GM23248 (cell line): ENCODE results near the gene MAP3K5. TPM values are rescaled to one million over a fixed set of nuclear protein-coding genes. Genes with fewer than 3 reads are reported as not detected.

Source experiments
- DNase-seq: peaks from one replicate; pipeline ENCODE4 v3.0.0-alpha.2; 2015
- H2AFZ ChIP-seq: fragments of 200-600 bp; sonication (generic); 2 replicates; pipeline ENCODE4 v1.6.1; 2016; ENCODE audit warnings: antibody characterized with exemption
- H3F3A ChIP-seq: fragments of 200-600 bp; sonication (generic); 2 replicates; pipeline ENCODE4 v1.6.1; 2016; ENCODE audit warnings: mild to moderate bottlenecking, antibody characterized with exemption, mixed run types; ENCODE audit not compliant: insufficient read depth
- H3K27ac ChIP-seq: fragments of 200-600 bp; sonication (generic); 2 replicates; pipeline ENCODE4 v1.5.1; 2016; ENCODE audit warnings: mild to moderate bottlenecking
- H3K27me3 ChIP-seq: fragments of 200-600 bp; sonication (generic); replicated peaks from 2 replicates; pipeline ENCODE4 v1.6.1; 2016; ENCODE audit warnings: mild to moderate bottlenecking; ENCODE audit not compliant: insufficient read depth
- H3K36me3 ChIP-seq: fragments of 200-600 bp; sonication (generic); 2 replicates; pipeline ENCODE4 v1.6.1; 2016; ENCODE audit warnings: low read depth, mild to moderate bottlenecking
- H3K4me1 ChIP-seq: fragments of 200-600 bp; sonication (generic); 2 replicates; pipeline ENCODE4 v1.6.1; 2016; ENCODE audit warnings: mild to moderate bottlenecking; ENCODE audit not compliant: insufficient read depth
- H3K4me2 ChIP-seq: fragments of 200-600 bp; sonication (generic); one replicate; pipeline ENCODE4 v1.6.1; 2016; ENCODE audit warnings: mild to moderate bottlenecking; ENCODE audit not compliant: unreplicated experiment
- H3K4me3 ChIP-seq: fragments of 200-600 bp; sonication (generic); 2 replicates; pipeline ENCODE4 v1.5.1; 2016; ENCODE audit warnings: mild to moderate bottlenecking
- H3K79me2 ChIP-seq: fragments of 200-600 bp; sonication (generic); 2 replicates; pipeline ENCODE4 v1.6.1; 2016; ENCODE audit warnings: mild to moderate bottlenecking; ENCODE audit not compliant: insufficient read depth
- H3K9ac ChIP-seq: fragments of 200-600 bp; sonication (generic); 2 replicates; pipeline ENCODE4 v1.6.1; 2016; ENCODE audit warnings: mild to moderate bottlenecking
- H3K9me2 ChIP-seq: fragments of 200-600 bp; sonication (generic); 2 replicates; pipeline ENCODE4 v1.6.1; 2016; ENCODE audit warnings: mixed run types, mild to moderate bottlenecking, moderate library complexity; ENCODE audit not compliant: insufficient read depth
- H3K9me3 ChIP-seq: fragments of 200-600 bp; sonication (generic); one replicate; pipeline ENCODE4 v1.6.1; 2017; ENCODE audit warnings: low read depth
- H4K20me1 ChIP-seq: fragments of 200-600 bp; sonication (generic); 2 replicates; pipeline ENCODE4 v1.6.0; 2016; ENCODE audit not compliant: insufficient read depth
- EZH2 ChIP-seq: fragments of 200-600 bp; sonication (generic); IDR thresholded peaks from 2 replicates; pipeline ENCODE4 v1.6.1; 2018; ENCODE audit warnings: antibody characterized with exemption, mild to moderate bottlenecking; ENCODE audit not compliant: insufficient read depth, poor library complexity, severe bottlenecking
- EZH2phosphoT487 ChIP-seq: fragments of 200-600 bp; sonication (generic); IDR thresholded peaks from 2 replicates; pipeline ENCODE4 v1.6.1; 2018; ENCODE audit warnings: antibody characterized with exemption, moderate library complexity, mild to moderate bottlenecking, low read depth; ENCODE audit not compliant: insufficient read depth
- WGBS, 2 experiments: methylation state at CpG; one replicate each; pipeline ENCODE4 v1.1.6; 2015 to 2017; ENCODE audit warnings: low lambda C conversion rate in 2 of 2, low coverage in 1 of 2; ENCODE audit errors: missing lambda C conversion rate in 2 of 2; 5-methylcytosine and 5-hydroxymethylcytosine counted together
- in situ Hi-C: fragments of 300-500 bp; cut with MboI; formaldehyde crosslinking; loops from 2 replicates; pipeline ENCODE4 v1.15.0; 2020
- polyA plus RNA-seq: library from polyadenylated mRNA; unstranded; fragments of >200 nt; fragmentation: Nextera tagmentation; extraction: Ambion mirVana; gene quantifications from 2 replicates; pipeline ENCODE4 v1.2.1, GENCODE V29; 2016
- total RNA-seq: library from RNA; depleted of rRNA; stranded (reverse); fragments of >200 nt; shearing (Covaris generic); gene quantifications from 2 replicates; pipeline ENCODE4 v1.2.3, GENCODE V29; 2014

The MAP3K5 gene
- total and polyA plus RNA-seq, 2 experiments from 2014 or later: 1.4 to 4.1 TPM

- no peak for DNase-seq
- no peaks in the 10 kb centered on the region for H3K36me3 ChIP-seq
- H3K4me1 ChIP-seq: no peaks in the 10 kb centered on the region
- H4K20me1 ChIP-seq: no peaks in the 10 kb centered on the region
- H3K79me2 ChIP-seq: no peaks in the 10 kb centered on the region
- no peak overlapping the region for H2AFZ ChIP-seq
- no peaks in the 10 kb centered on the region for H3F3A ChIP-seq
- in situ Hi-C loops: no loop called here
- H3K9me3 ChIP-seq: no peaks in the 10 kb centered on the region
- 88 to 90% methylated on average over 5 of the region's 5 CpGs for WGBS, 2 experiments
- no peak overlapping the region for H3K4me2 ChIP-seq
- H3K9ac ChIP-seq: no peak overlapping the region
- no peaks in the 10 kb centered on the region for H3K9me2 ChIP-seq
- no peaks in the 10 kb centered on the region for H3K27me3 ChIP-seq
- no peak overlapping the region for H3K27ac ChIP-seq
- H3K4me3 ChIP-seq: no peak overlapping the region
- TF ChIP-seq EZH2: no peak
- TF ChIP-seq EZH2phosphoT487: no peak
Measured at GRCh38 chr6:136571065-136571464, 221.2 kb downstream of the MAP3K5 start.

- Histone ChIP-seq H3K27ac (no peak overlapping the region), H3K4me1 (no peaks in the 10 kb centered on the region), H3K9me3 (no peaks in the 10 kb centered on the region), H3K27me3 (no peaks in the 10 kb centered on the region), H3K36me3 (no peaks in the 10 kb centered on the region), H3K4me3 (no peak overlapping the region), H4K20me1 (no peaks in the 10 kb centered on the region), H3K9ac (no peak overlapping the region), H2AFZ (no peak overlapping the region), H3F3A (no peaks in the 10 kb centered on the region), H3K9me2 (no peaks in the 10 kb centered on the region), H3K79me2 (no peaks in the 10 kb centered on the region), H3K4me2 (no peak overlapping the region)
- no peak for DNase-seq
- WGBS, 2 experiments: 94 to 97% methylated on average over 3 of the region's 3 CpGs
- in situ Hi-C loops: no loop called here
- no peak for TF ChIP-seq EZH2
- TF ChIP-seq EZH2phosphoT487: no peak
Measured at GRCh38 chr6:136568129-136568528, 224.1 kb downstream of the MAP3K5 start.

- no peaks in the 10 kb centered on the region for H3K36me3 ChIP-seq
- no peaks in the 10 kb centered on the region for H3K27me3 ChIP-seq
- no peak overlapping the region for H3K4me2 ChIP-seq
- no peaks in the 10 kb centered on the region for H3K9me2 ChIP-seq
- no peak overlapping the region for H3K27ac ChIP-seq
- H3K9me3 ChIP-seq: no peaks in the 10 kb centered on the region
- H4K20me1 ChIP-seq: no peaks in the 10 kb centered on the region
- in situ Hi-C loops: no loop called here
- H3K4me1 ChIP-seq: no peaks in the 10 kb centered on the region
- no peak for DNase-seq
- TF ChIP-seq EZH2 (no peak), EZH2phosphoT487 (no peak)
- no peaks in the 10 kb centered on the region for H3K79me2 ChIP-seq
- H2AFZ ChIP-seq: no peak overlapping the region
- WGBS, 2 experiments: 96% methylated on average over 4 of the region's 4 CpGs
- H3F3A ChIP-seq: no peaks in the 10 kb centered on the region
- H3K9ac ChIP-seq: no peak overlapping the region
- no peak overlapping the region for H3K4me3 ChIP-seq
Measured at GRCh38 chr6:136567688-136568087, 224.6 kb downstream of the MAP3K5 start.

GRCh38 chr6:136566851-136567250, 225.4 kb downstream of the MAP3K5 start:
- H3K9me3 ChIP-seq: no peaks in the 10 kb centered on the region
- H3K4me3 ChIP-seq: no peak overlapping the region
- no peaks in the 10 kb centered on the region for H3K4me1 ChIP-seq
- H3K4me2 ChIP-seq: no peak overlapping the region
- no peaks in the 10 kb centered on the region for H3K9me2 ChIP-seq
- H4K20me1 ChIP-seq: no peaks in the 10 kb centered on the region
- no peaks in the 10 kb centered on the region for H3K36me3 ChIP-seq
- in situ Hi-C loops: no loop called here
- no peak for DNase-seq
- H3K27ac ChIP-seq: no peak overlapping the region
- 30 to 33% methylated on average over 2 of the region's 2 CpGs for WGBS, 2 experiments
- H3F3A ChIP-seq: no peaks in the 10 kb centered on the region
- no peak overlapping the region for H2AFZ ChIP-seq
- H3K27me3 ChIP-seq: no peaks in the 10 kb centered on the region
- no peaks in the 10 kb centered on the region for H3K79me2 ChIP-seq
- no peak overlapping the region for H3K9ac ChIP-seq
- TF ChIP-seq EZH2: no peak
- TF ChIP-seq EZH2phosphoT487: no peak

- H4K20me1 ChIP-seq: no peaks in the 10 kb centered on the region
- WGBS, 2 experiments: 95 to 100% methylated on average over 6 of the region's 6 CpGs
- in situ Hi-C loops: no loop called here
Measured at GRCh38 chr6:136566007-136566487, 226.2 kb downstream of the MAP3K5 start.

More at GRCh38 chr6:136566007-136566487, 226.2 kb downstream of the MAP3K5 start:
- no peak for DNase-seq
- H3K27ac ChIP-seq: no peak overlapping the region
- H3K27me3 ChIP-seq: no peaks in the 10 kb centered on the region
- H3K4me1 ChIP-seq: no peaks in the 10 kb centered on the region
- no peaks in the 10 kb centered on the region for H3K9me3 ChIP-seq
- no peaks in the 10 kb centered on the region for H3K36me3 ChIP-seq
- no peak for TF ChIP-seq EZH2
- no peak for TF ChIP-seq EZH2phosphoT487
- H2AFZ ChIP-seq: no peak overlapping the region
- H3K79me2 ChIP-seq: no peaks in the 10 kb centered on the region
- no peak overlapping the region for H3K4me2 ChIP-seq
- H3K9ac ChIP-seq: no peak overlapping the region
- H3K4me3 ChIP-seq: no peak overlapping the region
- H3K9me2 ChIP-seq: no peaks in the 10 kb centered on the region
- H3F3A ChIP-seq: no peaks in the 10 kb centered on the region
